HUES6 (cell line): ENCODE measurements around the gene KRI1.
A peak's percentile ranks its signal among the peaks of the same experiment; 100 is the strongest.

ENCODE experiments used
- H3K27ac ChIP-seq: 2 replicates; pipeline ENCODE4 v1.7.0; 2013; ENCODE audit warnings: low read depth, mild to moderate bottlenecking, low read length, inconsistent platforms
- H3K27me3 ChIP-seq: 2 replicates; pipeline ENCODE4 v1.6.1; 2013; ENCODE audit warnings: low read length; ENCODE audit not compliant: control insufficient read depth, insufficient read depth
- H3K36me3 ChIP-seq: 2 replicates; pipeline ENCODE4 v1.6.1; 2013; ENCODE audit warnings: low read length; ENCODE audit not compliant: control insufficient read depth, insufficient read depth
- H3K4me1 ChIP-seq: 2 replicates; pipeline ENCODE4 v1.6.1; 2013; ENCODE audit warnings: low read length; ENCODE audit not compliant: control insufficient read depth, insufficient read depth
- H3K4me3 ChIP-seq: 2 replicates; pipeline ENCODE4 v1.5.1; 2013; ENCODE audit warnings: low read depth, low read length
- H3K9ac ChIP-seq: one replicate; pipeline ENCODE4 v1.6.1; 2013; ENCODE audit warnings: mild to moderate bottlenecking, low read length
- H3K9me3 ChIP-seq: 2 replicates; pipeline ENCODE4 v1.6.1; 2013; ENCODE audit warnings: low read depth, low read length; ENCODE audit not compliant: control insufficient read depth, insufficient read depth

The KRI1 gene

DNA sequence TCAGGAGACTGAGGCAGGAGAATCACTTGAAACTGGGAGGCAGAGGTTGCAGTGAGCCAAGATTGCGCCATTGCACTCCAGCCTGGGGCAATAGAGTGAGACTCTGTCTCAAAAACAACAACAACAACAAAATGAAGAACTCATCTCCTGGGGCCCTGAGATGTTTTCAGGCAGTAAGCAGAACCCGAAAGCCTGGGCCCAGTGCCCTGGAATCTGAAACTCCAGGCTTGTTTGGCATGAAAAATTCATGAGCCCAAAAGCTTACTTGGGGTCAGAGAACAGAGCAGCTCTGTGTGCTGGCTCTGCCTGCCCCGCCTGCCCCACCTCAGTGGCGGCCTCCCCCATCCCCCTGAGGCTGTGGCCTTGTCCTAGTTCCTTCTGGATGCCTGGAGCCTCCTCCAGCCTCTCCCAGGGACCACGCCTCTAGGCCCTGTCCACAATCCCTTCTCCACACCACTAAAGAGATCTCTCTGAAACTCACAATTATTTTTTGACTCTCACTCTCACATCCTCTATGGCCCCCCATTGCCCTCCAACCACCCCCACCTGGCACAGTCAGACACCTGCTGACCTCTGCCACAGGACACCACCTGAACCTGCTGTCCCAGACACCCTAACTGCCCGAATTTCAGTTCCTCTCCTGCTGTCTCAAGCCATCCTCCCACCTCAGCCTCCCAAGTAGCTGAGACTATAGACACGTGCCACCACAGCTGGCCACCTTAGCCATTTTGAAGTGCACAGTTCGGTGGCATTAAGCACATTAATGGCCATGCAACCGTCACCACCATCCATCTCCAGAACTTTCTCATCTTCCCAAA, 28.2 kb upstream of the KRI1 start:
- H3K27ac ChIP-seq = no peak overlapping the region
- H3K9ac ChIP-seq = no peak overlapping the region
- no peaks in the 10 kb centered on the region for H3K4me1 ChIP-seq
- no peaks in the 10 kb centered on the region for H3K36me3 ChIP-seq
- H3K9me3 ChIP-seq = no peaks in the 10 kb centered on the region
- H3K4me3 ChIP-seq = no peak overlapping the region
- no peaks in the 10 kb centered on the region for H3K27me3 ChIP-seq

GRCh38 chr19:10593148-10593547, 27.3 kb upstream of the KRI1 start:
- Histone ChIP-seq H3K4me3 (no peak overlapping the region), H3K9ac (no peak overlapping the region), H3K36me3 (no peaks in the 10 kb centered on the region), H3K4me1 (no peaks in the 10 kb centered on the region), H3K9me3 (no peaks in the 10 kb centered on the region), H3K27ac (no peak overlapping the region), H3K27me3 (no peaks in the 10 kb centered on the region)

- Histone ChIP-seq H3K27me3 (peaks cover 9% of the 10 kb centered on the region; the same call in 1 of the 2 replicates), H3K9me3 (no peaks in the 10 kb centered on the region), H3K36me3 (peaks cover 8% of the 10 kb centered on the region; the same call in 1 of the 2 replicates), H3K4me1 (no peaks in the 10 kb centered on the region), H3K9ac (no peak overlapping the region), H3K27ac (no peak overlapping the region), H3K4me3 (no peak overlapping the region)
Measured at GRCh38 chr19:10587839-10588150, 22.0 kb upstream of the KRI1 start.

DNA sequence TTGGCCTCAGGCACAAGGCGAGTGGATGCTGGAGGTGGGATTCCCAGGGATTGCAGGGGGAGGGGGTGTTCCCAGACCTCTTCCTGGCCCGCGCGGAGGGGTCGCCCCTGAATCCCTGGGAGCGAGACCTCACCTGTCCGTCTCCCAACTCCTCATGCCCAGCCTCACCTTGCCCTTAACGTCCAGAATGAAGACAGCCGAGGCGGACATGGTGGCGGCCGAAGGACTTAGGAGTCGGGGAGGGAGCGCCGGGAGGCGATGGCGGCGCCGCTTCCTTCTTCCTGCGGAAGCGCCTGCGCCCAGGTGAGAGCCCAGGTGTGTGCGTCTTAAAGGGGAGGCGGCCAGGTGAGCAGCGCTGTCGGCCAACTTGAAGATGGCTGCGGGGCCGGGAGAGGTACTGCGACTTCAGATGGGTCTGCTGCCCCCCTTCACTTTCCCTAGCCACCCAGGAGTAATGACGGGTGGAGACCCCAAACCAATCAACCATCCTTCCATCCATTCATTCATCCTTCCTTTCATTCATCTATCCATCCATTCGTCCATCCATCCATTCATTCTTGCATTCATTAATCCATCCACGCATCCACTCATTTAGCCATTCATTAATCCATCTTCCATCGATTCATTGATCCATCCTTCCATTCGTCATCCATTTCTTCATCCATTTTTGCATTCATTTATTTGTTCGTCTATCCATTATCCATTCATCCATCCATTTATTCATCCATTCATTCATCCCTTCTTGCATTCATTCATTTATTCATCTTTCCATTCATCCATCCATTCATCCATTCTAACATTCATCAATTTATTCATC, 21.4 kb upstream of the KRI1 start, which contains the start of gene AP1M2:
Gene AP1M2, minus strand, starts transcription at position 291 of the 817 bp plus-strand sequence. Its CDS starts 81 bp downstream, at position 210.
- Histone ChIP-seq H3K27ac (peak within 1 kb of the TSS; percentile 50; the same call in 1 of the 2 replicates), H3K27me3 (peaks cover 9% of the 10 kb centered on the region; the same call in 1 of the 2 replicates), H3K9me3 (no peaks in the 10 kb centered on the region), H3K4me3 (peak within 1 kb of the TSS; percentile 90), H3K4me1 (no peaks in the 10 kb centered on the region), H3K36me3 (peaks cover 8% of the 10 kb centered on the region; the same call in 1 of the 2 replicates), H3K9ac (peak within 1 kb of the TSS; percentile 68)

DNA sequence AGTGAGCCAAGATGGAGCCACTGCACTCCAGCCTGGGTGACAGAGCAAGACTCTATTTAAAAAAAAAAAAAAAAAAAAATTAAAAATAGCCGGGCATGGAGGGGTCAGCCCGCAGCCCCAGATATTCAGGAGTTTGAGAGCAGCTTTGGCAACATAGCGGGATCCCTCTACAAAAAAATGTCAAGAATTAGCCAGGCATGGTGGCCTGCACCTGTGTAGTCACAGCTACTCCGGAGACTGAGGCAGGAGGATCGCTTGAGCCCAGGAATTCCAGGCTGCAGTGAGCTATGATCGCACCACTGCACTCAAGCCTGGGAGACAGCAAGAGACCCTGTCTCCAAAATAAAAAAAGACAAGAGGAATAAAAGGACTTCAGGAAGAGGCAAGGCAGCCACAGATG, 20.6 kb upstream of the KRI1 start:
- no peaks in the 10 kb centered on the region for H3K4me1 ChIP-seq
- peak overlapping the region; percentile 90 for H3K4me3 ChIP-seq
- peaks cover 9% of the 10 kb centered on the region; the same call in 1 of the 2 replicates for H3K27me3 ChIP-seq
- H3K36me3 ChIP-seq = peaks cover 10% of the 10 kb centered on the region; the same call in 1 of the 2 replicates
- H3K9me3 ChIP-seq = no peaks in the 10 kb centered on the region
- no peak overlapping the region for H3K9ac ChIP-seq
- H3K27ac ChIP-seq = no peak overlapping the region

DNA sequence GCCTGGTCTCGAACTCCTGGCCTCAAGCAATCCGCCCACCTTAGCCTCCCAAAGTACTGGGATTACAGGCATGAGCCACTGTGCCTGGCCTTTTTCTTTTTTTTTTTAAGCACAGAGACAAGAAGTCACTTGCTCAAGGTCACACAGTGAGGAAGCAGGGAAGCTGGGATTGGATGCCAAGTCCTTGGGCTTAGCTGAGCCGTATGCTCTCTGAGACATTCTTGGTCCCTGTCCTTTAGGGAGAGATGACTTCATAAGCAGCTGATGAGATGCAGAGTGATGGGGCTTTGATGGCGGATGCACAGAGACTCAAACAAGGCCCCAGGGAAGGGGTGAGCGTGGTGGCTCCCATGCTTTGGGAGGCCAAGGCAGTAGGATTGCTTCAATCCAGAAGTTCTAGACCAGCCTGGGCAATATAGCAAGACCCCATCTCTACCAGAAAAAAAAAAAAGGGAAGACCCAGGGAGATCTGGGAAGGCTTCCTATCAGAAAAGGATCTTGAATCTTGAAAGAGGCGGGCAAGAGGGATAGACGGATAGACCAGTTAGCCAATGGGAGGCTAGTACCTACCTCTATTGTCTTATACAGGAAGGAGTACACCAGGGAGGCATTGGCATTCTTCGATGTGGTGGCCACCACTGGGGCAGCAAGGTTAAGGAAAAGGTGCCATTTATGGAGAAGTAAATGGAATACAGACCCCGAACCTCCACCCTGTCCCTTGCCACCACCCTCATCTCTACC, 17.4 kb upstream of the KRI1 start:
- Histone ChIP-seq H3K27ac (no peak overlapping the region), H3K4me1 (0 out of 2 replicates have a peak, but pooled peaks cover 2% of the 10 kb centered on the region), H3K9ac (no peak overlapping the region), H3K4me3 (no peak overlapping the region), H3K9me3 (no peaks in the 10 kb centered on the region), H3K36me3 (peaks cover 25% of the 10 kb centered on the region), H3K27me3 (peaks cover 9% of the 10 kb centered on the region; the same call in 1 of the 2 replicates)

- H3K36me3 ChIP-seq = peaks cover 30% of the 10 kb centered on the region
- H3K4me1 ChIP-seq = 0 out of 2 replicates have a peak, but pooled peaks cover 2% of the 10 kb centered on the region
- no peaks in the 10 kb centered on the region; the same call in 1 of the 2 replicates for H3K27me3 ChIP-seq
- H3K9ac ChIP-seq = no peak overlapping the region
- no peaks in the 10 kb centered on the region for H3K9me3 ChIP-seq
- no peak overlapping the region for H3K4me3 ChIP-seq
- no peak overlapping the region for H3K27ac ChIP-seq
Measured at GRCh38 chr19:10582091-10582490, 16.3 kb upstream of the KRI1 start.

- Histone ChIP-seq H3K4me1 (0 out of 2 replicates have a peak, but pooled peaks cover 2% of the 10 kb centered on the region), H3K27me3 (no peaks in the 10 kb centered on the region), H3K9me3 (no peaks in the 10 kb centered on the region), H3K27ac (no peak overlapping the region), H3K36me3 (peaks cover 30% of the 10 kb centered on the region), H3K4me3 (no peak overlapping the region), H3K9ac (no peak overlapping the region)
Measured at GRCh38 chr19:10580979-10581631, 15.3 kb upstream of the KRI1 start.

GRCh38 chr19:10577951-10578350, 12.1 kb upstream of the KRI1 start:
- 0 out of 2 replicates have a peak, but pooled peaks cover 2% of the 10 kb centered on the region for H3K4me1 ChIP-seq
- H3K9me3 ChIP-seq = no peaks in the 10 kb centered on the region
- H3K36me3 ChIP-seq = peaks cover 38% of the 10 kb centered on the region
- H3K27me3 ChIP-seq = no peaks in the 10 kb centered on the region
- H3K9ac ChIP-seq = no peak overlapping the region
- H3K27ac ChIP-seq = no peak overlapping the region
- no peak overlapping the region for H3K4me3 ChIP-seq

DNA sequence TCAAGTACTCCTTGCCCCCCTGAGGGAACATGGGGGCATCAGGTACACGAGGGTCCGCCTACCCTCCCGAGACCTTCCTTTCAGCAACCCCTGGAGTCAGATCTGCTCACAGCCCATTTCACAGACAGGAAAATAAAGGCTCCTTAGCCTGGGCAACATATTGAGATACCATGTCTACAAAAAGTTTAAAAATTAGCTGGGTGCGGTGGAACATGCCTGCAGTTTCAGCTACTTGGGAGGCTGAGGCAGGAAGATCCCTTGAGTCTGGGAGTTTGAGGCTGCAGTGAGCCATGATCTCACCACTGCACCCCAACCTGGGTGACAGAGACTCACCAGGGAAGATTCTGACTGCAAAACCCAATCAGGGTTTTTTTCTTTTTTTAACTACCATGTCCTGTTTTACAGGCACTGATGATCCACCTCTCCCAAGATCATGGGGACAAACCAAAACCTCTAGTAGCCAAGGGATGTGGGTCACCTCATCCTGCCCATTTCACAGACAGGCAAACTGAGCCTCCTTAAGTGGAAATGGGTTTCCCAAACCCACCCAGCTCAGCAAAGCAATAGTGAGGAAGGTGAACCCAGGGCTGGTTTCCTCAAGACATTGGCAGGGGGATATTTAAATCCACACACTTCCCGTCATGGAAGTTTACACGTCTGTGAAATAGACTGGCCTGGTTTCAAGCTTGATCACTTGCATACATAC, 9.4 kb upstream of the KRI1 start:
- H3K9me3 ChIP-seq = no peaks in the 10 kb centered on the region
- no peaks in the 10 kb centered on the region for H3K27me3 ChIP-seq
- H3K4me3 ChIP-seq = no peak overlapping the region
- no peak overlapping the region for H3K9ac ChIP-seq
- no peaks in the 10 kb centered on the region for H3K4me1 ChIP-seq
- H3K36me3 ChIP-seq = peaks cover 32% of the 10 kb centered on the region
- no peak overlapping the region for H3K27ac ChIP-seq
